Stimulated activated CD8-positive, alpha-beta memory T cell treated with anti-CD3 and anti-CD28 coated beads, Interleukin-7, amount 100 ng/mL, for 4 hours (primary cell): ENCODE results near the gene OSBPL2.

Experiments
- DNase-seq, 2 donors: peaks; one replicate each; pipeline ENCODE4 v3.0.0-alpha.2; 2020; ENCODE audit warnings: low read depth in 2 of 2

Gene OSBPL2

DNA sequence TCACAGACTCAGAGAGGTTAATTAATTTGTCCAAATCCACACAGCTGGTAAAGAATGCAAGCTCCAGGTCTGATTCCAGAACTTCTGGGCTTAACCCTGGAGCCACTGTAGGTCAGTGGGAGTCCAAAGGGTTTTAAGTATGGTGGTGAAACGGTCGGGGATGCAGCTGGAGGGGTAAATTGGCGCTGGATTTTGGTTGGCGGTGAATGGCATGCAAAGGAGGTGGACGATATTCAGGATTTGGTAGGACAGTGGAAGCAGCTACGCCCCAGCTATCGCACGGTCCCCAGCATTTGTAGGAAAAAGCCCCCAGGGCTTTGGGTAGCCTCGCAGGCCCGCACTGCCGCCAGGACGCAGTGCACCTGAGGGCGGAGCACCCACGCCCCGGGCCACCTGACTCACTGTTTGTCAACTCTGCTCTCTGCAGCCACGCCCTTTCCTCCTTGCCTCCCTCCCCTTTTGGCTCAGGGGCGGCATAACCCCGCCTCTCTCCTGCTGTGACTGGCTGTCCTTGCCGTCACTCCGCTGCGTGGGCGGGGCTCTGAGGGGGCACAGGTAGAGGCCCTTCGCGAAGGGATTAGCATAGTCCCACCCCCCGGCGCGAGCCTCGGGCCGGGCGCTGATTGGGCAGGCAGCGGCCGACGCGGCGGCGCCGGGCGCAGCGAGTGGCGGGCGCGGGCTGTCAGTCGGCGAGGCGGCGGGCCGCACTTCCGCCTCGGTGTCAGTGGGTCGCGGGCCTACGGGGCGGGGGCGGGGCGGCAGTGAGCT, at the start of gene OSBPL2:
Gene OSBPL2, plus strand, starts transcription at position 721 of the 768 bp plus-strand sequence. CDS start 17,664 bp downstream, outside the sequence.
- DNase-seq = peak; percentile 99 to 100

GRCh38 chr20:62190639-62191411, 47.5 kb upstream of the OSBPL2 start:
- DNase-seq = no peak

- DNase-seq = no peak
These were observed 46.4 kb upstream of the OSBPL2 start for GRCh38 chr20:62191781-62192559.

DNA sequence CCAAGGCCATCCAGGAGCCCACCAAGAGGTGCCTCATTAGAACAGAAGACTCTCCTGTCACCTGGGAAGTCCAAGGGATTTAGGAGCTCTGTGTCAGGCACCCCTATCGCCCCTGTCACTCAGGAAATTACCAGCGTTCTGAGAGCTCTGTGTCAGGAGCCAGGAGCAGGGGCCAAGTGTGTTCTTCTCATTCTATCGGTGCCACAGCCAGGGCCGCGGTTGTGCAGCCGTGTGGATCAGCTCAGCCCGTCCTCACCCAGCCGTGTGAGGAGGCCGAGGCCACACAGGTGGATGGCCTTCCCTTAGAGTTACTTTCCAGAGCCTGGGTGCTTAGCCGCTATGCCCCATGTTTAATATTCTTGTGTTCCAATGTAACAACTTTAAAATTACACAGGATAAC, 45.7 kb upstream of the OSBPL2 start:
- DNase-seq = no peak

- DNase-seq = no peak
These were observed 45.0 kb upstream of the OSBPL2 start for GRCh38 chr20:62193079-62194025.

DNA sequence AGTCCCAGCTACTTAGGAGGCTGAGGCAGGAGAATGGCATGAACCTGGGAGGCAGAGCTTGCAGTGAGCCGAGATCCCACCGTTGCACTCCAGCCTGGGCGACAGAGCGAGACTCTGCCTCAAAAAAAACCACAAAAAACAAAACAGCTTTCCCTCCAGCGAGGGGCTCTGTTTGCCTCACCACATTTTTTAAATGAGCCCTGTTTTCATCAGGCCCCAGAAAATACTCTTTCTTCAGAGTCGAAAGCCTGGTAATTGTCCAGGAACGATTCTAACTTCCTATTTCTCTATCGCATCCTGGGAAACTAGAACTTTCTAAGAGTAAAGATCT, 43.3 kb upstream of the OSBPL2 start:
- DNase-seq = no peak

DNA sequence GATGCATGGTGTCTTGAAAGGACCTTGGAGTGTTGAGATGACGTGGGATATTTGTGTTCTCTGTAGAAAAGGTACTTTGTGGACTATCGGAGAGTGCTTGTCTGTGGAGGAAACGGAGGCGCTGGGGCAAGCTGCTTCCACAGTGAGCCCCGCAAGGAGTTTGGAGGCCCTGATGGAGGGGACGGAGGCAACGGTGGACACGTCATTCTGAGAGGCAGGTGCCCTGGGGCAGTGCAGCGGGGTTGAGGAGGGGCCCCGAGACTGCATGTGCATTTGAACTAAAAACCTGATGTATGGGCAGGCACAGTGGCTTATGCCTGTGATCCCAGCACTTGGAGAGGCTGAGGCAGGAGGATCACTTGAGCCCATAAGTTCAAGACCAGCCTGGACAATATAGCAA, 42.6 kb upstream of the OSBPL2 start:
- no peak for DNase-seq

DNA sequence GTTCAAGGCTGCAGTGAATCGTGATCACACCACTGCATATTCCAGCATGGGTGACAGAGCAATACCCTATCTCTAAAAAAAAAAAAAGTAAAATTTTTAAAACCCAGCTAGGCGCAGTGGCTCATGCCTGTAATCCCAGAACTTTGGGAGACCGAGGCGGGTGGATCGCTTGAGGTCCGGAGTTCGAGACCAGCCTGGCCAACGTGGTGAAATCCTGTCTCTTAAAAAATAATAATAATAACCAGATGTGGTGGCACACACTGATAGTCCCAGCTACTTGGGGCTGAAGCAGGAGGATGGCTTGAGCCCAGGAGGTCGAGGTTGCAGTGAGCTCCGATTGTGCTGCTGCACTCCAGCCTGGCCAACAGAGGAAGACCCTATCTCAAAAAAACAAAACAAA, 42.0 kb upstream of the OSBPL2 start:
- no peak for DNase-seq

GRCh38 chr20:62197311-62197710, 41.0 kb upstream of the OSBPL2 start:
- DNase-seq = no peak

GRCh38 chr20:62197801-62198200, 40.5 kb upstream of the OSBPL2 start:
- no peak for DNase-seq

DNA sequence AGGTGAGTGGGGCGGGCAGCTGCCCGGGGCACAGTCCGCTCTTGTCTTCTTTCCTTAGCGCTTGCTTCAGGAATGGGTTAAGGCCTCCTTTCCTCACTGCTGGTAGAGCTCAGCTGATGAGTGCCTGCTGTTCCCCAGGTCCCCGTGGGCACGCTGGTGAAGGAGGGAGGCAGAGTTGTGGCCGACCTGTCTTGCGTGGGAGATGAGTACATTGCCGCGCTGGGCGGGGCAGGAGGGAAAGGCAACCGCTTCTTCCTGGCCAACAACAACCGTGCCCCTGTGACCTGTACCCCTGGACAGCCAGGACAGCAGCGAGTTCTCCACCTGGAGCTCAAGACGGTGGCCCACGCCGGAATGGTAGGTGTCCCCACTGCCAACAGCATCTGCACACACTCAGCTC, 39.8 kb upstream of the OSBPL2 start:
- no peak for DNase-seq

- no peak for DNase-seq
These were observed 39.4 kb upstream of the OSBPL2 start for GRCh38 chr20:62198931-62199330.

- DNase-seq = no peak
These were observed 37.7 kb upstream of the OSBPL2 start for GRCh38 chr20:62200491-62201172.

- DNase-seq = no peak
These were observed 36.9 kb upstream of the OSBPL2 start for GRCh38 chr20:62201173-62202082.

GRCh38 chr20:62202083-62202395, 36.3 kb upstream of the OSBPL2 start:
- DNase-seq = no peak

- DNase-seq = no peak
These were observed 35.5 kb upstream of the OSBPL2 start for GRCh38 chr20:62202676-62203377.

DNA sequence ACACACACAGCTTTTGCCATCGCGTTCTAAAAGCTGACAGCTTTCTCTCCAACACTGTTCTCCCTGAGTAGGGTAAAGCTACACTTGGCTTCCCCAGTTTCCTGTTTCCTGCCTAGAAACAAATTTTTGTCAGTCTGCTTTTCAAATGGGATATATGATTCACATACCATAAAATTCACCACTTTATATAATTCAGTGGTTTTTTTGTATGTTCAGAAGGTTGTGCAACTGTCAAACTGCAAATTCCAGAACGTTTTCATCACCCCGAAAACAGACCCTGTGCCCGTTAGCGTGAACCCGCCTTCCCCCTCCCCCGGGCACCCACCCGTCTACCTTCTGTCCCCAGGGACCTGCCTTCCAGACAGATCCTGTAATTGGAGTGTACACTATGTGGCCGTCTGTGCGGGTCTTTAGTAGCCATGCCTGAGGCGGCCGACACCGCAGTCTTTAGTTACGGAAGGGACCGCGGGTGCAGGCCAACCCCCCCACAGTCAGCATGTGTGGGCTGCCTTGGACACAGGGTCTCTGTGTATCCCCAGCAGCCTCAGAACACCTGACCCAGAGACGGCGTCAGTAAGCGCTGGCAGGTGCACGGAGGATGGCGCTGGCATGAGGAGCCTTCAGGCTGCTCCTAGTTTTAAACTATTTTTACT, 34.8 kb upstream of the OSBPL2 start:
- no peak for DNase-seq

- DNase-seq = no peak
These were observed 32.5 kb upstream of the OSBPL2 start for GRCh38 chr20:62205618-62206387.
